Measurements from ENCODE around the gene BTAF1.

BTAF1 gene

DNA sequence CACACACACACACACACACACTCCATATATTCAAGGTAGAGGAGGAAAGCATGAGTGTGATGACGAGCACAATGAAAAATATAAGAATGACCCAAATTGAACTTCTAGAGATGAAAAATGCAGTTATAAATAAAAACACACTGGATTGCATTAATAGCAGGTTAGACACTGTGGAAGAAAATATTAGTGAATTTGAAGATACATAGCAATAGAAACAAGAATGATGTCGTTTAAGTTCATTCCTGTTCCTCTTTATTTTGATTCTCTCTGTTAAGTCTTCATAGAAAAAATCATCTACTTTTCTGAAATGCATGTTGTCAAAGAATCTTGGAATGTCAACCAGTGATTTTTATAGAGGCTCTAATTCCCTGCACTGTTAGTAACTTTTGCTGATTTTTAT is 78.4 kb downstream of the BTAF1 start:
- Histone ChIP-seq H3K4me2 (ENCODE audit: low read length) (no peak overlapping the region), H3K9me3 (ENCODE audit: low read length) (no peaks in the 10 kb centered on the region), H2AFZ (ENCODE audit: low read length) (no peak overlapping the region), H3K79me2 (ENCODE audit: insufficient read depth, low read length) (no peaks in the 10 kb centered on the region), H3K4me1 (ENCODE audit: insufficient read depth, low read length, severe bottlenecking) (no peaks in the 10 kb centered on the region), H3K9ac (ENCODE audit: low read length) (no peak overlapping the region), H3K36me3 (ENCODE audit: insufficient read depth, low read length) (peaks cover 36% of the 10 kb centered on the region), H3K27ac (ENCODE audit: low read depth, low read length, poor library complexity, severe bottlenecking) (no peak overlapping the region), H4K20me1 (ENCODE audit: insufficient read depth, low read length) (no peaks in the 10 kb centered on the region), H3K27me3 (ENCODE audit: insufficient read depth, low read length) (no peaks in the 10 kb centered on the region), H3K9me2 (ENCODE audit: low read depth, low read length) (no peaks in the 10 kb centered on the region), H3F3A (ENCODE audit: insufficient read depth, low read length) (no peaks in the 10 kb centered on the region), H3K4me3 (ENCODE audit: low read depth, low read length, poor library complexity, severe bottlenecking) (no peak overlapping the region)
- TF ChIP-seq, protein P1, sequence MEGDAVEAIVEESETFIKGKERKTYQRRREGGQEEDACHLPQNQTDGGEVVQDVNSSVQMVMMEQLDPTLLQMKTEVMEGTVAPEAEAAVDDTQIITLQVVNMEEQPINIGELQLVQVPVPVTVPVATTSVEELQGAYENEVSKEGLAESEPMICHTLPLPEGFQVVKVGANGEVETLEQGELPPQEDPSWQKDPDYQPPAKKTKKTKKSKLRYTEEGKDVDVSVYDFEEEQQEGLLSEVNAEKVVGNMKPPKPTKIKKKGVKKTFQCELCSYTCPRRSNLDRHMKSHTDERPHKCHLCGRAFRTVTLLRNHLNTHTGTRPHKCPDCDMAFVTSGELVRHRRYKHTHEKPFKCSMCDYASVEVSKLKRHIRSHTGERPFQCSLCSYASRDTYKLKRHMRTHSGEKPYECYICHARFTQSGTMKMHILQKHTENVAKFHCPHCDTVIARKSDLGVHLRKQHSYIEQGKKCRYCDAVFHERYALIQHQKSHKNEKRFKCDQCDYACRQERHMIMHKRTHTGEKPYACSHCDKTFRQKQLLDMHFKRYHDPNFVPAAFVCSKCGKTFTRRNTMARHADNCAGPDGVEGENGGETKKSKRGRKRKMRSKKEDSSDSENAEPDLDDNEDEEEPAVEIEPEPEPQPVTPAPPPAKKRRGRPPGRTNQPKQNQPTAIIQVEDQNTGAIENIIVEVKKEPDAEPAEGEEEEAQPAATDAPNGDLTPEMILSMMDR (IDR thresholded peaks at IDR 0.05; ENCODE audit: low read length) = no peak
- TF ChIP-seq EZH2 (IDR thresholded peaks at IDR 0.05; ENCODE audit: borderline replicate concordance, low read length) = no peak

DNA sequence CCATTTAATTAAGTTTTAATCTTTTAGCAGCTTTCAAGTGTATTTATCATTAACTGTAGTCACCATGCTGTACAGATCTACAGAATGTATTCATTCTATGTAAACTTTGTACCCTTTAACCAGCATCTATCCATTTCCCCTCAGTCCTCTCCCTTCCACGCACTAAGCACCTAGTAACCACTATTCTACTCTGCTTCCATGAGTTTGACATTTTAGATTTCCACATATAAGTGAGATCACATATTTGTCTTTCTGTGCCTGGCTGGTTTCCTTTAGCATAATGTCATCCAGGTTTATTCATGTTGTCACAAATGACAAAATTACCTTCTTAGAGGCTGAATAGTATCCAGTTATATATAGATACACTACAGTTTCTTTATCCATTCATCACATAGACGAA is 79.7 kb downstream of the BTAF1 start:
- no peaks in the 10 kb centered on the region for H4K20me1 ChIP-seq (ENCODE audit: insufficient read depth, low read length)
- H3K9ac ChIP-seq (ENCODE audit: low read length) = no peak overlapping the region
- H3K9me3 ChIP-seq (ENCODE audit: low read length) = no peaks in the 10 kb centered on the region
- no peaks in the 10 kb centered on the region for H3K4me1 ChIP-seq (ENCODE audit: insufficient read depth, low read length, severe bottlenecking)
- H3K4me2 ChIP-seq (ENCODE audit: low read length) = no peak overlapping the region
- H3K79me2 ChIP-seq (ENCODE audit: insufficient read depth, low read length) = no peaks in the 10 kb centered on the region
- TF ChIP-seq EZH2 (IDR thresholded peaks at IDR 0.05; ENCODE audit: borderline replicate concordance, low read length) = no peak
- TF ChIP-seq, protein P1 (IDR thresholded peaks at IDR 0.05; ENCODE audit: low read length) = no peak
- peaks cover 28% of the 10 kb centered on the region; the same call in 1 of the 2 replicates for H3K36me3 ChIP-seq (ENCODE audit: insufficient read depth, low read length)
- H3K9me2 ChIP-seq (ENCODE audit: low read depth, low read length) = no peaks in the 10 kb centered on the region
- no peak overlapping the region for H2AFZ ChIP-seq (ENCODE audit: low read length)
- no peaks in the 10 kb centered on the region for H3K27me3 ChIP-seq (ENCODE audit: insufficient read depth, low read length)
- H3K27ac ChIP-seq (ENCODE audit: low read depth, low read length, poor library complexity, severe bottlenecking) = no peak overlapping the region
- H3F3A ChIP-seq (ENCODE audit: insufficient read depth, low read length) = no peaks in the 10 kb centered on the region
- H3K4me3 ChIP-seq (ENCODE audit: low read depth, low read length, poor library complexity, severe bottlenecking) = no peak overlapping the region

DNA sequence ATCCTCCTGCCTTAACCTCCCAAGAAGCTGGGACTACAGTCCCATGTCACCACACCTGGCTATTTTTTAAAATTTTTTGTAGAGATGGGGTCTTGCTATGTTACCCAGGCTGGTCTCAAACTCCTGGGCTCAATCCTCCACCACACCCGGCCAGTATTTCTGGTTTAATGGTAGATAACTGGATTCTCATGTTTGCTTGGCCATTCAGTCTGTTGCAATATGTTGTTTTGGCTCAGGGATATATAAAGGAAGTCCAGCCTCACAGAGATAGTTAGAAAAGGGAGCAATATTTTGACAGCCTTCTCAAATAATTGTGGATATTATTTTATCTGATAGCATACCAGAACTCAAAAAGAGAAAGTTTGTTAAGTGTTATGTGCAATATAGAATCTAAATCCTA is 82.4 kb downstream of the BTAF1 start:
- H3K4me1 ChIP-seq (ENCODE audit: insufficient read depth, low read length, severe bottlenecking) = no peaks in the 10 kb centered on the region
- no peaks in the 10 kb centered on the region for H3K79me2 ChIP-seq (ENCODE audit: insufficient read depth, low read length)
- TF ChIP-seq EZH2 (IDR thresholded peaks at IDR 0.05; ENCODE audit: borderline replicate concordance, low read length) = no peak
- TF ChIP-seq, protein P1 (IDR thresholded peaks at IDR 0.05; ENCODE audit: low read length) = no peak
- no peaks in the 10 kb centered on the region for H3F3A ChIP-seq (ENCODE audit: insufficient read depth, low read length)
- no peaks in the 10 kb centered on the region for H3K9me3 ChIP-seq (ENCODE audit: low read length)
- H3K4me3 ChIP-seq (ENCODE audit: low read depth, low read length, poor library complexity, severe bottlenecking) = no peak overlapping the region
- no peak overlapping the region for H3K27ac ChIP-seq (ENCODE audit: low read depth, low read length, poor library complexity, severe bottlenecking)
- no peak overlapping the region for H3K9ac ChIP-seq (ENCODE audit: low read length)
- H3K9me2 ChIP-seq (ENCODE audit: low read depth, low read length) = no peaks in the 10 kb centered on the region
- H3K36me3 ChIP-seq (ENCODE audit: insufficient read depth, low read length) = peaks cover 16% of the 10 kb centered on the region
- H3K27me3 ChIP-seq (ENCODE audit: insufficient read depth, low read length) = no peaks in the 10 kb centered on the region
- H4K20me1 ChIP-seq (ENCODE audit: insufficient read depth, low read length) = no peaks in the 10 kb centered on the region
- no peak overlapping the region for H2AFZ ChIP-seq (ENCODE audit: low read length)
- no peak overlapping the region for H3K4me2 ChIP-seq (ENCODE audit: low read length)

Data from OCI-LY1 (cell line).